Skeletal muscle cell (primary cell): ENCODE results near the gene RHBDF1.
"Not testable (repeated sequence)": the region's sequence is repeated elsewhere in the genome, so short reads cannot be mapped to it uniquely, and the experiment has no call there.

Experiments used
- DNase-seq: peaks from one replicate; pipeline ENCODE4 v3.0.0-alpha.2; 2010; ENCODE audit warnings: low read depth
- H3K4me3 ChIP-seq: 2 replicates; pipeline ENCODE4 v1.5.1; 2011; ENCODE audit warnings: low read depth, mild to moderate bottlenecking, control low read depth, low read length, moderate library complexity

RHBDF1 gene

DNA sequence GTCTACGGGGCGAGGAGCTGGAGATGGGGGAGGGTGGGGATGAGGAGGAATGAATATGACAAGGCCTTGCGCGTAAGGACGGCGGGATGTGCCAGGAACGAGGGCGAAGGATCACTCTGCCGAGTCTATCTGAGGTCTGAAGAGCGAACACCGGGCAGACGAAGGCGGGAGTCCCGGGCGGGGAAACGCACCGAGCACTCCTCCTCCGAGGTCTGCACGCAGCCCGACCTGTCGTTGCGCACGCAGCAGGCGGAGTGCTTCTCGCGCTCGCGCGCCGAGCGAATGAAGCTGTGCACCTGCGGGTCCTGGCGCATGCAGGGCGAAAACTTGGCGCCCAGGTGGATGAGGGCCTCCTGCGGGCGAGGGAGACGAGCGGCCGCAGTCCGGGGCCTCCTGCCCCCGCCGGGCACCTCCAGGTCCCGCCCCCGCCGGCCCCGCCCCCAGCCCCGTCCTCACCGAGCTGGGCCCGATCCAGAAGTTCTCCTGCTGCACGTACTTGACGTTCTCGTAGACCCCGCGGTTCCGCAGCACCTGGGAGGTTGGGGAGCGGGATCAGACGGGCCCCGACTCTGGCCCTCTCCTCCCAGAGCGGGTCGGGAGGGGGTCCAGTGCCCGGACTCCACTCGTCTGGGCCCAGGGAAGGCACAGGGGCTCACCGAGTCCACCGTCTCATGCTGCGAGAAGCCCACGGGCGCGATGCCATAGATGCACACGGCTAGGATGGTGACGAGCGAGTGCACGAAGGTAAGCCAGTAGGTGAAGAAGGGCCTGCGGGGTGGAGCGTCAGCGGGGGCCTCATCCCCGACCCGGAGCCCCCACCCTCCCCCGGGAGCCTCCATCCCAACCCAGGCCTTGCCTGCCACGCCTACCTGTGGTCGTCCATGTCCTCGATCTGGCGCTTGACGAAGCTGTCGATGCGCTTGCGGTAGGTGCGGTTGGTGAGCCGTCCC lies 11.2 kb downstream of the RHBDF1 start:
- no peak overlapping the region for H3K4me3 ChIP-seq
- DNase-seq: no peak

DNA sequence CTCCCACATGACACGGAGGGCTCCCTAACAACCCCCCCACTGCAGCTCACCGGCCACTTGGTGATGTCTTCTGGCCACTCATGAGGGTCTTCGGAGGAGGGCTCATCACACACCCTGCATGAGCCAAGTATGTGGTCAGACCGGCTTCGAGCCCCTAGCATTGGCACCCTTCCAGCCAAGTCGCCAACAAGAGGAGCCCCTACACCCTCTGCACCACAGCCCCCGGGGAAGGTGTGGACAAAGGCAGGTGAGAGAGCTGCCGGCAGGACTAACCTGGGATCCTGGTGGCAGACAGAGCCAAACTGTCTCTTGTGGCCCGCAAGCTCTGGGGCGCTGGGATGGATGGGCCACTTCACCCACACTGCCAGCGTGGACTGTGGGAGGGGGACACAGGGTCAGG lies 12.3 kb downstream of the RHBDF1 start:
- H3K4me3 ChIP-seq: no peak overlapping the region
- no peak for DNase-seq

DNA sequence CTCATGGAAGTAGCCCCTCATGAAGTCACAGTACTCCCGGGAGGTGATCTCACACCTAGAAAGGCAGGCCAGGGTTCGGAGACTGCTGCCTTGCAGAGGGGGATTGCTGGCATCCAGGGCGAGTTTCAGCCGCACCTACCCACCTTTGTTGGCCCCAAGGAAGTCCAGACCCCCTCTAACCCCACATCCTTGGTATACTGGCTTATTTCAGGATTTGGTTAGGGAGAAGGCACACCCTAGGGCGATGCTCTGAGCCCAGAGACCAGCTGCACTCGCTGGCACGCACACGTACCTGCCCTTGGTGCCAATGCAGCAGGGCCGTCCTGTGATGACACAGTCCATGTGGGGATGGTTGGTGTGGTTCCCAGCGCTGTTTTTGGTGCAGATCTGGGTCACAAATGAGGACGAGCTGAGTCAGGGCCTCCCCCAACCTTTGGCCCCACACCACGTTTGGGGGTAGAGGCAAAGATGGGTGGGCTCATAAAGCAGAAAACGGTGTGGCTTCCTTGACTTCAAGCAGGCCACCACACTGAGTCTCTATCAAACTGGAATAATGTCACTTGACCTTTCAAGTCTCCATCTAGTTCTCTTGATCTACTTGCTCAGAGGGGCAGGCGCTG lies 12.9 kb downstream of the RHBDF1 start:
- no peak overlapping the region for H3K4me3 ChIP-seq
- DNase-seq: no peak

DNA sequence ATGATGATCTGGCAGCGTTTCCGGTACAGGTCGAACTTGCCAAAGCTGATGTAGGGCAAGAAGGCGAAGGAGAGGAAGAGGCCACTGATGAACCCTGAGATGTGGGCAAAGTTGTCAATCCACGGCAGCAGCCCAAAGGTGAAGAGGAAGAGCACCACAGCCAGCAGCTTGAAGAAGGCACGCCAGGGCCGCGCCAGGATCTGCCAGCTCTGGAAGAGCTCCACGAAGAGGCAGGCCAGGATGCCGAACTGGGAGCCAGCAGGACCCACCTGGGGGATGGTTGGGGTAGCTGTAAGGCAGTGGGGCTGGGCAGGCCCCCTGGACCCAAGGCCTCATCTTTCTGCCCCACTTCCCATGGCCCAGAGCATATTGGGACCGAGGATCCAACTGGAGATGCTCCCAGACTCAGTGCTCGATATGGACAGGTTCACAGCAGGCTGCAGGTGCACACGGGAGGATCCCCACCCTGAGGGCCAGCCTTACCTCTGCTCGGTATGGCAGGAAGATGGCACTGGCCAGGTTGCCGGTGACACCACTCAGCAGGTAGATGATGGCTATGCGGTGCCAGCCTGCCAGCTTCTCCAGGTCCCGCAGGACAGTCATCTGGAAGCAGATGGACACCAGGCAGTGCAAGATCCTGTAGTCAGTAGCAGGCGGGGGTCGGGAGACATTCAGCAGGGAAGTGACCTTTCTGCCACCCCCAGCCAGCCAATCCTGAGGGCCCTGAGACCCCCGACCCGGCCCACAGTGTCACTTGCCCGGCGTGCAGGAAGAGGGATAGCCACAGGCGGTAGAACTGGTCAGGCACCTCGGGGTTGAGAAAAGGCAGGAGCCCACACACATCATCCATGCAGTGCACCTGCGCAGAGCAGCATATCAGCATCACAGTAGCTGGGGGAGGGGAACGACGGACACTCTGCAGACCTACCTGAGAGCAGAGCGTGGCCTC lies 13.7 kb downstream of the RHBDF1 start:
- no peak overlapping the region for H3K4me3 ChIP-seq
- DNase-seq: no peak

DNA sequence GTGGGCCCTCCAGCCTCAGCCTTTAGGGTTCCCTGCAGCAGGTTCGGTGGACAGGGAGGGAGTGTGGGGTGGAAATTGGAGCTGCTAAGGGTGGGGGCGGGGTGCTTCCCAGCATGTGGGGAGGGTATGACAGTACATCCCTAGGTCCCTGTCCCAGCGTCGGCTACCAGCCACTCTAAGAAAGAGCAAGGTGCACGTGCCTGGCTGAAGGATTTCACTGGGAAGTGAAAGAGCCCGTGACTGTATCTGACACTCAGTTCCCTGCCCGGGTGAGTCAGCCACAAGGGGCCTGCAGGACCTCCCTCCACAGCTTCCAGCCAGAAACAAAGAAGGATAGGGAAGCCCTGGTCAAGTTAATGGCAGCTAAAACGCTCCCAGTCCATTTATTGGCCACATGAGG lies 14.7 kb downstream of the RHBDF1 start:
- DNase-seq: no peak
- no peak overlapping the region for H3K4me3 ChIP-seq

DNA sequence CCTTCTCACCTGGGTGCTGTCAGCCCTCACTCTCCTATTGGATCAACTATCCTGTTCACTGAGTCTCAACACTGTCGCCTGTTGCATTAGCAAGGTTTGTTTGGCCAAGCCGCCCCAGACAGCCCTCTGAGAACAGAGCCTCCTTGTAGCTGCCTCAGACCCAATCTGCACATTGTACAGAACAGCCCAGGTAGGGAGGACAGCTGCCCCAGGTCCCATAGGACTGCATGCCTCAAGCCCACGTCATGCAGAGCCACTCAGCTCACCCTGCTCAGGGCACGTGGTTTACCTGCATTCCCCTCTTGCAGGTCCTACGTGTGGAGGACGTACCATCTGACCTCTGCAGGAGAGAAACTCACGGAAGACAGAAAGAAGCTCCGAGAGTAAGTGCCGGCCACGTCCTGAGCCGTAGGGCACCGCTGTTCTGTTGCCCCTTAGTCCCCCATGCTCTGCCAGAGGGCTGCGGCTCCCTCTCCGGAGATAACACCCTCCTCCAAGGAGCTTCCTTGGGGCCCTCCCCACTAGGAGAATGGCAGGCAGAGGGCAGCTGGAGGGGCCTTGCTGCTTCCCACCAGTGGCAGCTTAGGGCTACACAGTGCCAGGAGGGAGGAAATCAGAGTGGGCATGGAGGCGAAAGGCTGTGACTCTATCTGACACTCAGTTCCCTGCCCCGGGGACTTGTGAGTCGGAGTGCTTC lies 16.1 kb downstream of the RHBDF1 start:
- DNase-seq: no peak
- no peak overlapping the region for H3K4me3 ChIP-seq

DNA sequence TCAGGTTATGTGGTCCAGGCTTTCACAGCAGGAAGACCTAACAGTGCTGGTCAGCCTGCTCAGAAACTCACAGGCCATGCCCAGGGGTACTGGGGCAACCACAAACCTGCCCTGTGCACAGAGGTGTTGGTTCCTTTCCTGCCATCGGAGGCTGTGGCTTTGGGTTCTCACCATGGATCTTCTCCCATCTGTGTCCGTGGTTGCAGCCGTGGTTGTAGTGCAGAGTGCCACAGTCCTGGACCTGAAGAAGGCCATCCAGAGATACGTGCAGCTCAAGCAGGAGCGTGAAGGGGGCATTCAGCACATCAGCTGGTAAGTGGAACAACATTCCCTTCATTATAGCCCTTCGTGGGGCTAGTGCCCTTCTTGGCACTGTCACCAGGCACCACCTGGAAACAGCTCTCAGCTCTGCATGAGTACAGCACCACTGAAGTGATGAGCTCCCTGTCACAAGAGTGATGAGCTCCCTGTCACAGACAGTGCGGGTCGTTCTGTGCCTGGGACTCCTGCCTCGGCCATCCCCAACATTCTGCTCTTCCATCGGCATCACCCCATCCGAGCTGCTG lies 16.8 kb downstream of the RHBDF1 start:
- DNase-seq: no peak
- H3K4me3 ChIP-seq: no peak overlapping the region

DNA sequence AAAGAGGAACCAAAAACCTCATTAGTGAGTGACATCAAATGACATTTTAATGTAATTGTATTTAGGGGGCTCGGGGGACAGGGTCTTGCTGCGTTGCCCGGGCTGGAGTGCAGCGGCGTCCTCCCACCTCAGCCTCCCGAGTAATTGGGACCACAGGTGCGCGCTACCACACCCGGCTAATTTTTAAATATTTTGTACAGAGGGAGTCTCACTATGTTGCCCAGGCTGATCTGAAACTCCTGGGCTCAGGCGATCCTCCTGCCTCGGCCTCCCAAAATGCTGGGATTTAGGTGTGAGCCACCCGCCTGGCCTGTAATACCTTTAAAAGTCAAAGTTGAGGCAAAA lies 18.2 kb downstream of the RHBDF1 start:
- peak overlapping the region; percentile 87 for H3K4me3 ChIP-seq
- no peak for DNase-seq

DNA sequence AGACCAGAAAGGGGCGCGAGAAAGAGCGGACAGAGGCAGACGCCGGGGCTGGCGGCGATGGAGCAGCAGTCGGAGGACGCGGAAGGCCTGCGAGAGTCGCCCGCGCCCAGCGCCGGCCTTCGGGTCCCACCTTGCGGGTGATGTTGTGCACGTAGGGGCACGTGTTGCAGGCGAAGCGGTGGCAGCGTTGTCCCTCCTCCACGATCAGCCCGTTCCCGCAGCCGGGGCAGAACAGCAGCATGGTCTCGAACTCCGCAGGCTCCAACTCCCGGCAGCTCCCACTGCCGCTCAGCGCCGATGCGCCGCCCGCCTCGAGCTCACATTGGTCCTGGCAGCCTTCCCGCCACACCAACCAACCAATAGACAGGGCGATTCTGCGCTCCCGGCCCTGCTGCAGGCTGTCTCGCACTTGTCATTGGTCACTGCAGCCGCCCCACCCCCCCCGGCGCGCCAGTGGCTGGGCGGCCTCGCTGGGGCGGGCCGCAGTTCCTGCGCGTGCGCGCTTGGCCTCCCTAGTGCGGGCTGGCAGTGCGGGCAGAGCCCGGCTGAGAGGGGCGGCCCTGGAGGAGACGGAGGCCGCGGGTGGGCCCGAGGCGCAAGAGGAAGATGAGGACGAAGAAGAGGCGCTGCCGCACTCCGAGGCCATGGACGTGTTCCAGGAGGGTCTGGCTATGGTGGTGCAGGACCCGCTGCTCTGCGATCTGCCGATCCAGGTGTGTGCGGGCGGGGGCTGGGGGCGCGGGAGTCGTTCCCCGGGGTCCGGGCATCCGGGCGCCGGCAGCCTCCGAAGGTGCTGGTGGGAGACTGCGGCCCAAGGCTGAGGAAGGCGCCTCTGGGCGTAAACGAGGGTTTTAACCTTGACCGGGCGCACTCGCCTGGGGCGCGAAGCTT lies 18.8 kb downstream of the RHBDF1 start, which contains the start of the genes POLR3K and SNRNP25:
TSS of gene POLR3K (minus strand) at position 263 of the 891 bp plus-strand sequence. CDS start at position 241, 22 bp downstream.
TSS of gene SNRNP25 (plus strand) at position 483 of the 891 bp plus-strand sequence. CDS start at position 672, 189 bp downstream.
- peak; percentile 94 for DNase-seq
- peak within 1 kb of the TSS; percentile 87 for H3K4me3 ChIP-seq

DNA sequence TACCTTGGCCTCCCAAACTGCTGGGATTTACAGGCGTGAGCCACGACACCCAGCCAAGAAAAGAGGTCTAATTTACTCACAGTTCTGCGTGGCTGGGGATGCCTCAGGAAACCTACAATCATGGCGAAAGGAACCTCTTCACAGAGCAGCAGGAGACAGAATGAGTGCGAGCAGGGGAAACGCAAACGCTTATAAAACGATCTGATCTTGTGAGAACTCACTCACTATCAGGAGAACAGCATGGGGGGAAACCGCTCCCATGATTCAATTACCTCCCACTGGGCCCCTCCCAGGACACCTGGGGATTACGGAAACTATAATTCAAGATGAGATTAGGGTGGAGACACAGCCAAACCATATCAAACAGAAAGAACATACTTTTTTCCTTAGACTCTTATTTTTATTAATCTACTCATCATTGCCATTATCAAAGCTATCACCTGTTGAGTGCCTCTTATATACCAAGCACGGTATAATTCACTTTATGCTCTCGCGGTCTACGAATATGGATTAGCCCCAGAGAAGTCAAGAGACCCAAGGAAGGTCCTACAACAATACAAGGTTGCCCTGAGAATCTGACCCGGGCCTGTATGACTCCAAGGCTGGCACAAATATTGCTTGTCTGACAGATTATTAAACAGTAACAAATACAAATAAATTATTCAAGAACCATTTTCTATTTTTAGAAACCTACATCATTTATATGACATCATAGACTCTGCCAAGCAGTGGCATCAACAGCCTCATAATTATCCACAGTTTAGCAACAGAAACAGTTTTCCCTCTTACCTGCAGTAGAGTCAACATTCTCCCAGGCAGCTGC lies 21.5 kb downstream of the RHBDF1 start:
- DNase-seq: no peak
- no peak overlapping the region for H3K4me3 ChIP-seq

DNA sequence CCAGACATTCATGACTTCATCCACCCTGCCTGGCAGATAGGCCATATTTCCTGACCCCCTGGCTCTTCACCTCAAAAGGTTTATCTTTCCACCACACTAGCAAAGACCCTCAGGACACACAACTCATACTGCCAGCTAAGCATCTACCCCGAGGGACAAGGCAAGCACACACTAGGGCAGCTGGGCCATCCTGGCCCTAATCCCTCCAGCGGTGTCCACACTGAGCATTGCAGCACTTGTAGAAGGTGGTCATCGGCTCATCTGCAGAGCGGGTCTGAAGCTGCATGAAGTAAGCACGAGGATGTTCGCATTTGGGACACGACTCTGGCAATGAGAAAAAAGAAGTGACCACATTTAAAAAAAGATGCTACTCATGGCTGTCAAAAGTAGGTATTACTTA lies 25.2 kb downstream of the RHBDF1 start:
- no peak overlapping the region for H3K4me3 ChIP-seq
- no peak for DNase-seq

DNA sequence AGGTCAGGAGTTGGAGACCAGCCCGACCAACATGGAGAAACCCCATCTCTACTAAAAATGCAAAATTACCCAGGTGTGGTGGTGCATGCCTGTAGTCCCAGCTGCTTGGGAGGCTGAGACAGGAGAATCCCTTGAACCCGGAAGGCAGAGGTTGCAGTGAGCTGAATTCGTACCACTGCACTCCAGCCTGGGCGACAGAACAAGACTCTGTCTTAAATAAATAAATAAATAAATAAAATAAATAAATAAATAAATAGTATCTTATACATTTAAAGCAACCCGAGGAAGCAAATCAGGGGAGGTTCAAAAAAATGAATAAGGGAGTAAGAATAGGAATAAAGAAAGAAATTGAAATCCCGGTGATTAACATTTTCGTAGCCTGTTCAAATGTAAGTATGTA lies 25.9 kb downstream of the RHBDF1 start:
- not testable (repeated sequence) for DNase-seq, H3K4me3 ChIP-seq

DNA sequence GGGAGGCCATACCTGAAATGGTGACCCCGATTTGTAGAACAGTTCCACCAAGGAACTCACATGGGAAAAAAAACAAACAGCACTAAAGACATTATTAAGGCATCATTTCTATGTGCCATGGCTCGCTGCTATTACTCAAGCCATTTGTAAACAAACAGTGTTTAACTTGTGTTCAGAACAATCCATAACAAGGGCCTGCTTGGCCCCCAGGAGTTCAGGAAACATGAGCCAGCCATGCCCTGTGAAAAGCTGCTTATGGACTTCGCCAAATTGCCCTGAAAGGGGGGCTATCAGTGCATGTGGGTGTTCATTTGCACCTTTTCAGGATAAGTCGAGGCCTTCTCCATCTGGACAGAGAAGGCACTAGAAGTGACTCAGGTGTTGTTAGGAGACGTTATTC lies 27.0 kb downstream of the RHBDF1 start:
- no peak overlapping the region for H3K4me3 ChIP-seq
- DNase-seq: no peak

DNA sequence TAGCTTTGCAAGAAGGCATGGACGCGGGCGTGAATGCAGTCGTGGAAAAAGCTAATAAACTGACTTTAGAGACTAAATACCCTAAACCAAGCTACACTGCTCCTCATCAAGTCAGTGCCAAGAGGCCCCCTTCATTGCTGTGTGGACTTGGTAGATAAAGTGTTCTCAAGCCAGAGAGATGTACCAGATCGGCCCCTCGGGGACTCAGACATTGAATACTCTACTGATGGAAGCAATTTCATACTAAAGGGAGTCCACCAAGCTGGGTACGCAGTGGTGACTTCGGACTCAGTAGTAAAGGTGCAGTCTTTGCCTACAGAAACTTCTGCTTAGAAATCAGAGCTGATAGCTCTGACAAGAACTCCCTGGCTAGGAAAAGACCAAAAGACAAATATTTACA lies 27.8 kb downstream of the RHBDF1 start:
- H3K4me3 ChIP-seq: no peak overlapping the region
- no peak for DNase-seq

DNA sequence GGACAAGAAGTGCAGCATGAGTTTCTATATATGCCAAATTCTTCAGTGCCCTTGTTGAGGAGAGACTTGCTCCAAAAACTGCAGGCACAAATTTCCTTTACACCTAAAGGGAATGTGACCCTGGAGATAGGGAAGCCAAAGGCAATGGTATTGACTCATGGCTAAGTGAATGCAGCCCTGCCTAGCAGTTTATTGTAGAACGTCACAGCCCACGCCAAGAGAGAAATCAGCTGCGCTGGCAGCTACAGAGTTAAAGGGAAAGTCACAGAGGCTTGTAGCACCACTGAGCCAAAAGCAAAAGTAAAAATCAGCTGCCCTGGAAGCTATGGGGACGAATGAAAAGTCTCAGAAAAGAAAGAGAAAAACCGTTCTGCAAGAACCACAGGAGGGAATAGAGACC lies 29.1 kb downstream of the RHBDF1 start:
- no peak overlapping the region for H3K4me3 ChIP-seq
- no peak for DNase-seq

DNA sequence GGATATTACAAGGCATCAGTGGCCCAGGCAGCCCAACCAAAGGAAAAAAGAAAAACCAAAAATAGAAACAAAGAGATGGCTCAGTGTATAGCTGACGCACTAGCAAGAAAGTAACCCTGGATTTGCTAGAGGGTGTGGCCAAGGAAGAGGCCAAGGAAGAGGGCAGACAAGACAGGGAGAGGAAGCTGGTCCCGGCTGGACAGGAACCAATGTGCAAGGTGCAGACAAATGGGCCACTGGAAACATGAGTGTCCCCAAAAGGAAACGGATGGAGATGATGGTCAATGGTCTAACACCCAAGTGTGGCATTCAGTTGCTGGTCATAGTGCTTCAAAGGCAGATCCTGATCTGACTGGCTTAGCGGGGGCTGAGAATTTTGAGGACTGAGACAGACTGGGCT lies 29.7 kb downstream of the RHBDF1 start:
- H3K4me3 ChIP-seq: no peak overlapping the region
- DNase-seq: no peak

DNA sequence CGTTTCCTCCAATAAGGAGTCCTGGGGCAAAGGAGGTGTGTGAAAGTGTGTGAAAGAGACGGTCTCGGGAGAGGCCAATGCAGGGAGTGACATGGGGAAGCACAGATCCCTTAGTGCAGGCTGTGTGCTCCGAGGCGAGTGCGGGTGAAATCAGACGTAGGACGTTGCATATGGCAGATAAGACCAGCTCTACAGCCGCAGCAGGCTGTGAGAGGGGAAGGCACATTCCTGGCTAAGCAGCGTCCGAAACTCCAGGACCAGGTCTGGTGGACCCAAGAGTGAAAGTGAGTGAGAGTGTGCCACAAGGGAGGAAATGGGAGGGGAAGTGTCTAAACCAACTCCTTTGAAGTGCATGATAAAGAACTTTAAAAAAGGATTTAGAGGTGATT lies 30.4 kb downstream of the RHBDF1 start:
- H3K4me3 ChIP-seq: no peak overlapping the region
- DNase-seq: no peak
